CD4-positive, alpha-beta T cell (primary cell): ENCODE results near the gene INPP4B. TPM values are rescaled to one million over a fixed set of nuclear protein-coding genes. Genes with fewer than 3 reads are reported as not detected.

Source experiments
- ATAC-seq: fragments of 200-7000 bp; cut with Tn5 transposase; one replicate; pipeline ENCODE4 v1.10.0; 2022; ENCODE audit warnings: mild to moderate bottlenecking; ENCODE audit not compliant: poor library complexity
- CTCF ChIA-PET: fragments of 350-600 bp; sonication (Branson Sonifier 250); formaldehyde crosslinking; loops from one replicate; lab custom pipeline; 2021; ENCODE audit warnings: antibody characterized with exemption, inconsistent platforms; lab: Charles Lee
- POLR2A ChIA-PET: fragments of 350-600 bp; sonication (Branson Sonifier 250); formaldehyde crosslinking; loops from one replicate; lab custom pipeline; 2021; ENCODE audit warnings: antibody characterized with exemption, inconsistent platforms; lab: Charles Lee
- DNase-seq, 14 experiments: peaks; one replicate each; pipeline ENCODE4 v3.0.0-alpha.2; 2013 to 2020; ENCODE audit warnings: mixed read lengths in 2 of 14
- H3K27ac ChIP-seq, 2 donors: one replicate each; pipeline versions ENCODE4 v1.5.1 to v1.7.0; 2013; ENCODE audit warnings: low read length in 2 of 2, low read depth in 1 of 2, mild to moderate bottlenecking in 1 of 2
- H3K27me3 ChIP-seq, 2 experiments: 1 replicate in 1 of 2; 2 replicates in 1 of 2; pipeline versions ENCODE4 v1.6.1 to v1.7.0; 2013; ENCODE audit warnings: low read length in 2 of 2, control low read depth in 1 of 2, mild to moderate bottlenecking in 1 of 2, moderate library complexity in 1 of 2; ENCODE audit not compliant: insufficient read depth in 2 of 2, control insufficient read depth in 1 of 2
- H3K36me3 ChIP-seq: one replicate; pipeline ENCODE4 v1.6.1; 2013; ENCODE audit warnings: low read length, control low read depth; ENCODE audit not compliant: insufficient read depth
- H3K4me1 ChIP-seq: one replicate; pipeline ENCODE4 v1.6.1; 2013; ENCODE audit warnings: low read length, control low read depth; ENCODE audit not compliant: insufficient read depth
- H3K4me3 ChIP-seq: one replicate; pipeline ENCODE4 v1.5.1; 2013; ENCODE audit warnings: mild to moderate bottlenecking, low read length, moderate library complexity
- H3K9me3 ChIP-seq, 2 experiments: 1 replicate in 1 of 2; 2 replicates in 1 of 2; pipeline versions ENCODE4 v1.6.1 to v1.7.0; 2013; ENCODE audit warnings: low read length in 2 of 2, mild to moderate bottlenecking in 2 of 2, control low read depth in 1 of 2, moderate library complexity in 1 of 2; ENCODE audit not compliant: control insufficient read depth in 1 of 2, insufficient read depth in 1 of 2
- H3K27ac Mint-ChIP-seq: one replicate; pipeline ENCODE4 v1.8.0; 2020; ENCODE audit warnings: mixed read lengths
- H3K27me3 Mint-ChIP-seq: one replicate; pipeline ENCODE4 v1.8.0; 2021; ENCODE audit warnings: mixed read lengths
- H3K36me3 Mint-ChIP-seq: one replicate; pipeline ENCODE4 v1.8.0; 2021; ENCODE audit warnings: low read depth, mixed read lengths
- H3K4me1 Mint-ChIP-seq: one replicate; pipeline ENCODE4 v1.8.0; 2021; ENCODE audit warnings: low read depth, mixed read lengths
- H3K4me3 Mint-ChIP-seq: one replicate; pipeline ENCODE4 v1.8.0; 2020; ENCODE audit warnings: mild to moderate bottlenecking, mixed read lengths
- H3K9me3 Mint-ChIP-seq: one replicate; pipeline ENCODE4 v1.8.0; 2020; ENCODE audit warnings: mixed read lengths
- CTCF ChIP-seq: fragments of 200-600 bp; IDR thresholded peaks from one replicate; pipeline ENCODE4 v1.8.0; 2022; ENCODE audit warnings: antibody characterized with exemption, mild to moderate bottlenecking
- intact Hi-C, 2 experiments: fragments of 100-400 bp; cut with DNase I in 1 of 2; cut with micrococcal nuclease in 1 of 2; formaldehyde crosslinking; loops; one replicate each; pipeline versions ENCODE4 v1.15.1 to v1.9.0; 2023 to 2025; cut with DNase I, micrococcal nuclease
- total RNA-seq, 174 experiments: library from RNA in 2 of 174; stranded (reverse) in 2 of 174; gene quantifications; one replicate each; pipeline ENCODE4 v1.2.3 and lab custom pipeline; 2021 to 2026

Gene INPP4B
- total RNA-seq, 2 experiments from 2014 or later: 50.7 to 53.8 TPM

GRCh38 chr4:142707401-142707800 is 138.7 kb downstream of the INPP4B start:
- intact Hi-C loops: loop anchor here in 1 of 2 experiments (5.0 kb wide), 1 partner anchor 50 kb away; no protein-coding TSS in a partner anchor
- H3K27me3 Mint-ChIP-seq: no peaks in the 10 kb centered on the region
- H3K4me3 ChIP-seq: no peak overlapping the region
- ChIA-PET POLR2A (interaction anchor here (1.1 kb wide), 2 partner anchors 9 to 11 kb away, joined by 3 to 4 read pairs; no protein-coding TSS in a partner anchor), CTCF (no interaction called here)
- no peaks in the 10 kb centered on the region for H3K27me3 ChIP-seq
- H3K36me3 Mint-ChIP-seq: peaks cover 28% of the 10 kb centered on the region
- peak overlapping the region in 1 of 2 donors; percentile 38 for H3K27ac ChIP-seq
- peaks cover 8% of the 10 kb centered on the region for H3K9me3 Mint-ChIP-seq
- no peak overlapping the region for H3K4me3 Mint-ChIP-seq
- no peak for TF ChIP-seq CTCF
- no peaks in the 10 kb centered on the region for H3K36me3 ChIP-seq
- ATAC-seq (no peak), DNase-seq (peak in 1 of 14 experiments; percentile 66)
- no peak overlapping the region for H3K27ac Mint-ChIP-seq
- peaks cover 11 to 39% of the 10 kb centered on the region in 2 experiments for H3K9me3 ChIP-seq
- H3K4me1 ChIP-seq: peaks cover 52% of the 10 kb centered on the region
- peaks cover 22% of the 10 kb centered on the region for H3K4me1 Mint-ChIP-seq

GRCh38 chr4:142706381-142706780 is 139.7 kb downstream of the INPP4B start:
- intact Hi-C loops: loop anchor here in 1 of 2 experiments (5.0 kb wide), 1 partner anchor 49 kb away; no protein-coding TSS in a partner anchor
- Histone ChIP-seq H3K9me3 (peaks cover 14 to 39% of the 10 kb centered on the region in 2 experiments), H3K27ac (peak overlapping the region in 1 of 2 donors; percentile 71), H3K27me3 (no peaks in the 10 kb centered on the region), H3K4me1 (peaks cover 57% of the 10 kb centered on the region), H3K36me3 (no peaks in the 10 kb centered on the region), H3K4me3 (no peak overlapping the region)
- peaks cover 22% of the 10 kb centered on the region for H3K4me1 Mint-ChIP-seq
- POLR2A ChIA-PET: interaction anchor here (1.1 to 1.8 kb wide), 4 partner anchors 9 to 351 kb away, joined by 4 to 9 read pairs (median 6); no protein-coding TSS in a partner anchor
- DNase-seq (no peak), ATAC-seq (no peak)
- H3K9me3 Mint-ChIP-seq: peaks cover 8% of the 10 kb centered on the region
- no peak overlapping the region for H3K4me3 Mint-ChIP-seq
- no peak overlapping the region for H3K27ac Mint-ChIP-seq
- TF ChIP-seq CTCF: no peak
- no peaks in the 10 kb centered on the region for H3K27me3 Mint-ChIP-seq
- CTCF ChIA-PET: interaction anchor here (1.5 kb wide), 1 partner anchor 14 kb away, joined by 3 read pairs; no protein-coding TSS in a partner anchor
- H3K36me3 Mint-ChIP-seq: peaks cover 22% of the 10 kb centered on the region

GRCh38 chr4:142705820-142706219 is 140.3 kb downstream of the INPP4B start:
- no peaks in the 10 kb centered on the region for H3K27me3 Mint-ChIP-seq
- ChIA-PET POLR2A (interaction anchor here (1.3 to 1.8 kb wide), 3 partner anchors 9 to 351 kb away, joined by 4 to 9 read pairs (median 7); no protein-coding TSS in a partner anchor), CTCF (interaction anchor here (1.5 kb wide), 1 partner anchor 15 kb away, joined by 3 read pairs; no protein-coding TSS in a partner anchor)
- H3K9me3 Mint-ChIP-seq: peaks cover 5% of the 10 kb centered on the region
- H3K9me3 ChIP-seq: peaks cover 14 to 39% of the 10 kb centered on the region in 2 experiments
- no peaks in the 10 kb centered on the region for H3K36me3 ChIP-seq
- H3K36me3 Mint-ChIP-seq: peaks cover 17% of the 10 kb centered on the region
- no peak overlapping the region for H3K27ac Mint-ChIP-seq
- peak overlapping the region in 1 of 2 donors; percentile 71 for H3K27ac ChIP-seq
- no peak for ATAC-seq
- H3K4me3 ChIP-seq: no peak overlapping the region
- no peak for DNase-seq
- H3K4me1 Mint-ChIP-seq: peaks cover 22% of the 10 kb centered on the region
- peaks cover 62% of the 10 kb centered on the region for H3K4me1 ChIP-seq
- intact Hi-C loops: loop anchor here in 1 of 2 experiments (5.0 kb wide), 1 partner anchor 49 kb away; no protein-coding TSS in a partner anchor
- H3K4me3 Mint-ChIP-seq: no peak overlapping the region
- TF ChIP-seq CTCF: no peak
- no peaks in the 10 kb centered on the region for H3K27me3 ChIP-seq
